Neural progenitor cell (in vitro differentiated cells): ENCODE data around the gene LTBP1.
A peak's percentile ranks its signal among the peaks of the same experiment; 100 is the strongest.

Experiments used
- EZH2 ChIP-seq: fragments of 200-600 bp; sonication (generic); IDR thresholded peaks from 2 replicates; pipeline ENCODE4 v1.6.1; 2017; ENCODE audit warnings: antibody characterized with exemption, mild to moderate bottlenecking, moderate library complexity
- EZH2phosphoT487 ChIP-seq: fragments of 200-600 bp; sonication (generic); IDR thresholded peaks from 2 replicates; pipeline ENCODE4 v1.6.1; 2017; ENCODE audit warnings: antibody characterized with exemption
- TF ChIP-seq, protein P1 (sequence below): fragments of 200-600 bp; sonication (generic); IDR thresholded peaks from 2 replicates; pipeline ENCODE4 v1.5.1; 2017; ENCODE audit warnings: antibody characterized with exemption, mild to moderate bottlenecking

- no peak for TF ChIP-seq EZH2
- TF ChIP-seq, protein P1, sequence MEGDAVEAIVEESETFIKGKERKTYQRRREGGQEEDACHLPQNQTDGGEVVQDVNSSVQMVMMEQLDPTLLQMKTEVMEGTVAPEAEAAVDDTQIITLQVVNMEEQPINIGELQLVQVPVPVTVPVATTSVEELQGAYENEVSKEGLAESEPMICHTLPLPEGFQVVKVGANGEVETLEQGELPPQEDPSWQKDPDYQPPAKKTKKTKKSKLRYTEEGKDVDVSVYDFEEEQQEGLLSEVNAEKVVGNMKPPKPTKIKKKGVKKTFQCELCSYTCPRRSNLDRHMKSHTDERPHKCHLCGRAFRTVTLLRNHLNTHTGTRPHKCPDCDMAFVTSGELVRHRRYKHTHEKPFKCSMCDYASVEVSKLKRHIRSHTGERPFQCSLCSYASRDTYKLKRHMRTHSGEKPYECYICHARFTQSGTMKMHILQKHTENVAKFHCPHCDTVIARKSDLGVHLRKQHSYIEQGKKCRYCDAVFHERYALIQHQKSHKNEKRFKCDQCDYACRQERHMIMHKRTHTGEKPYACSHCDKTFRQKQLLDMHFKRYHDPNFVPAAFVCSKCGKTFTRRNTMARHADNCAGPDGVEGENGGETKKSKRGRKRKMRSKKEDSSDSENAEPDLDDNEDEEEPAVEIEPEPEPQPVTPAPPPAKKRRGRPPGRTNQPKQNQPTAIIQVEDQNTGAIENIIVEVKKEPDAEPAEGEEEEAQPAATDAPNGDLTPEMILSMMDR = peak; percentile 22
- TF ChIP-seq EZH2phosphoT487 = no peak
These were observed 179.8 kb downstream of the LTBP1 start for GRCh38 chr2:33126552-33126951.
